NCI-H187 (cell line): Measurements from ENCODE around the gene TTC5.
A peak's percentile ranks its signal among the peaks of the same experiment; 100 is the strongest.
"Not testable (repeated sequence)": the region's sequence is repeated elsewhere in the genome, so short reads cannot be mapped to it uniquely, and the experiment has no call there.

Experiments used
- DNase-seq, 2 experiments: peaks; one replicate each; lab custom pipeline; 2025; lab: John Stamatoyannopoulos, UW

TTC5 gene, protein sequence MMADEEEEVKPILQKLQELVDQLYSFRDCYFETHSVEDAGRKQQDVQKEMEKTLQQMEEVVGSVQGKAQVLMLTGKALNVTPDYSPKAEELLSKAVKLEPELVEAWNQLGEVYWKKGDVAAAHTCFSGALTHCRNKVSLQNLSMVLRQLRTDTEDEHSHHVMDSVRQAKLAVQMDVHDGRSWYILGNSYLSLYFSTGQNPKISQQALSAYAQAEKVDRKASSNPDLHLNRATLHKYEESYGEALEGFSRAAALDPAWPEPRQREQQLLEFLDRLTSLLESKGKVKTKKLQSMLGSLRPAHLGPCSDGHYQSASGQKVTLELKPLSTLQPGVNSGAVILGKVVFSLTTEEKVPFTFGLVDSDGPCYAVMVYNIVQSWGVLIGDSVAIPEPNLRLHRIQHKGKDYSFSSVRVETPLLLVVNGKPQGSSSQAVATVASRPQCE

DNA sequence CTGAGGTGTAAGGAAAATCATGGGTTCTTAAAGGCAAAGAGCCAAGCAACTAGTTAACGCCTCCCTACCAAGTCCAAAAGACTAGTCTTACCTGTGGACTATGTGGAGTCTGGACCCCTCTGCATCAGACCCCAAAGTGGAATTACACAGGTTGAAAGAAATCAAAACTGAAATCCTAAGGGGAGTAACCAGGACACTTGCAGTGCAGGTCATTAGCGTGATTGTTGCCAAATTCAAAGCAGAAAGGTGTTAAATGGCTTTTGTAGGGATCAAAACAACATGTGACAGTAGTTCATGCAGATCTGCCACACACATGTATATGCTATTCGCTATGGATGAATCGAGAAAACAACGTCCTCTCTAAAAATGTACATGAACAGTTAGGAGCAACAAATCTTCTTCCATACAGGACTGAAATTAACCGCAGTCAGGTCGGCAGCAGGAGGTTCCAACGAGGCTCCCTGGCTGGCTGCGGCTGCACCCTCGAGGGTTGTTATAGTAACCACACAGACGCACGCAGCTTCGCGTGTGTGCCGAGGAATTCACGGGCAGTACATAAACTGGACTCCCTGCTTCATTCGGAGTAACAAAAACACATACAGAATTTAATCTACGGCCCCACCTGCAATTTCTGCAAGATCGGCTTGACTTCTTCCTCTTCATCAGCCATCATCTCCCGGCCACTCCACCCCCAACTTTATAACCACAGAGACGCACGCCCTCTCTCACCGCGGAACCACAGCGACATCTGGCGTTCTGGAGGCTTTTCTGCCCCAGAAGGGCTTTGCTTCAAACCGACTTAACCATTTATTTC, at the start of gene TTC5:
TTC5 (minus strand) TSS at position 687 of the 814 bp plus-strand sequence; CDS start at position 673, 14 bp downstream.
- DNase-seq: peak; percentile 67 to 90

DNA sequence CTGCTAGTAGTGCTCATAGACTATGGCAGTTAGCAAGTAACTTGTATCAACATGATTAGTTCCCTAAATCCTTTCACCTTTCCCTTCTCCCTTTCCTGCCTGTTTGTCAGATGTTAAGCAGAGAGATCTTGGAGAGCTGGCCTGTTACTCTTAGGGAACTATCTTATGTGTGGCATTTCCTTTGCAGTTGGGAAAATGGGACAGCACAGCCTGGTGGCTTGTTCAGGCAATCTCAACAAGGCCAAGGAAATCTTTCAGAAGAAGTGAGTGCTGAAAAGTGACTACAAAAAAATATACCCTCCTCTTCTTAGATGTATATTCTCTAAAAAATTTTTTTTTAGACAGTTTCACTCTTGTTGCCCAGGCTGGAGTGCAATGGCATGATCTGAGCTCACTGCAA, 45.1 kb upstream of the TTC5 start:
- DNase-seq: no peak

- no peak for DNase-seq
These were observed 44.5 kb upstream of the TTC5 start for GRCh38 chr14:20350282-20350681.

DNA sequence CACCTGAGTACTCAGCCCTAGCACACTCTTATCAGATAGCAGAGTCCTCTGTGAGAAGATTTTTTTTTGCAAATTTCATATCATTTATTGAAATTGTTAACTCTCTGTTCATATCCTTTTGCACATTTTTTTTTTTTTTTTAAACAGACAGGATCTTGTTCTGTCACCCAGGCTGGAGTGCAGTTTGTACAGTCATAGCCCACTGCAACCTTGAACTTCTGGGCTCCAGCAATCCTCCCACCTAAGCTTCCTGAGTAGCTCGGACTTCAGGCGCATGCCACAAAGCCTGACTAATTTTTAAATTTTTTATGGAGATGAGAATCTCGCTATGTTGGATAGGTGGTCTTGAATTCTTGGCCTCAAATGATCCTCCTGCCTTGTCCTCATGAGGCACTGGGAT, 42.0 kb upstream of the TTC5 start:
- DNase-seq: no peak

DNA sequence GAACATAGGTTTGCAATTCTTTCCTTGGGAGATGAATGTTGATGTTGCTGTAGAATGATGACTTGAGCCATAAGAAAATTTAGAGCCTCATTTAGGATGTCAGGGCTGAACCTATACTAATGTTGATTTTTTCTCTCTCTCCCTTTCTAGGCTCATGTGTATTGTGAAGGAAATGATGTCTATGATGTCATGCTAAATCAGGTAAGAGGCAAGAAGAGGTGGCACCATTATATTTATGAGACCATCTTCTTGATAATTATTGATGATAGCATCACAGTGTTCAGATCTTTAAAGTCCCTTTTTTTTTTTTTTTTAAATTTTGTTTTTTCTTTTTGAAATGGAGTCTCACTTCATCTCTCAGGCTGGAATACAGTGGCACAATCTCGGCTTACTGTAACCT, 41.0 kb upstream of the TTC5 start:
- no peak for DNase-seq

GRCh38 chr14:20345366-20345765, 39.6 kb upstream of the TTC5 start:
- DNase-seq: no peak

DNA sequence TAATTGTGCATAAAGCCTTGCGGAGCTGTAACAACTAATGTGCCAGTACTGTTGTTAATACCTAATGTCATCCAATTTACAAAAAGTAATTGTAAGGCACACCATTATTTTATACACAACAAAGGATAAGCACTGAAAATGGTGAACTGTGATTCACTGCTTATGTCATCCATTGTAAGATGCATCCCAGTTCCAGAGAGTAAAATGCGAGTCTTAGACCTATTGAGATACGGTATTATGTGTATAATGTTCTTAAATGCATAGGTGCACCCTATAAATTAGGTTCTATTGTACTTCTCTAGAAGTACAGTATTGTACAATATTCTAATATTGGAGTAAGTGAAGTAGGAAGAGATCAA, 38.1 kb upstream of the TTC5 start:
- no peak for DNase-seq

DNA sequence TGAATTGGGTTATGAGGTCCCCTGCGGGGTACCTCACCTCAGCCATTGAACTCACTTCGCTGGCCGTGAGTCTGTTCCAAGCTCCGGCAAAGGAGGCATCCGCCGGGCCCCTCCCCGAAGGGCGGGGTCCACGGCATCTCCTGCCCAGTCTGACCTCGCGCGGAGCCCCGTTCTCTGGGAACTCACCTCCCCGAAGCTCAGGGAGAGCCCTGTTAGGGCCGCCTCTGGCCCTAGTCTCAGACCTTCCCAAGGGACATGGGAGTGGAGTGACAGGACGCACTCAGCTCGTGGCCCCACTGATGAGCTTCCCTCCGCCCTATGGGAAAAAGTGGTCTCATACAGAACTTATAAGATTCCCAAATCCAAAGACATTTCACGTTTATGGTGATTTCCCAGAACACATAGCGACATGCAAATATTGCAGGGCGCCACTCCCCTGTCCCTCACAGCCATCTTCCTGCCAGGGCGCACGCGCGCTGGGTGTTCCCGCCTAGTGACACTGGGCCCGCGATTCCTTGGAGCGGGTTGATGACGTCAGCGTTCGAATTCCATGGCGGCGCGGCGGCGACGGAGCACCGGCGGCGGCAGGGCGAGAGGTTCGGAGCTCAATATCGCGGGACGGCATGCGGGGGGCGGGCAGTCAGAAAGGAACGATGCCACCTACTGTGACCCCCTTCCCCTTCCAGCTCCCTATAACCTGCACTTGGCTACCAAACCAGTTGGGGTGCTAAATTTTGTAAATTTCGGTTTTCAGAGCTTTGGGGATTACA, 37.5 kb upstream of the TTC5 start, which contains the start of gene PARP2:
PARP2 (plus strand) TSS at position 544 of the 770 bp plus-strand sequence; CDS start at position 551, 7 bp downstream.
- peak; percentile 100 for DNase-seq

DNA sequence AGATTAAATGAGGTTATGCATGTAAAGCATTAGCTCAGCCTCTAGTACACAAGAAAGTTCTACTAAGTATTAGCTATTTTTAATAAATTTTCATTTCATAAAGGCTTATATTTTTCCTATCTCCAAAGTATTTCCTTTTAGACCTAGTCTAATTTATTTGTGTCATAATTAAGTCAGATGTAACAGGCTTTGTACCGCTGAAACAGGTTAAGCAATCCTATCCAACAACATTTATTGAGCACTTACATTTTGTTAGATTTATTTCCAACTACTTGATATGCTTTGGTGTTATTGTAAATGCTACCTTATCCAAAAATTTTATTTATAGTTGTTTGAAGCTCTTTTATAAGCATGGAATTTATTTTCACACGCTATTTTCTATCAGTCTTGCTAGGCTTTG, 35.9 kb upstream of the TTC5 start:
- no peak for DNase-seq

DNA sequence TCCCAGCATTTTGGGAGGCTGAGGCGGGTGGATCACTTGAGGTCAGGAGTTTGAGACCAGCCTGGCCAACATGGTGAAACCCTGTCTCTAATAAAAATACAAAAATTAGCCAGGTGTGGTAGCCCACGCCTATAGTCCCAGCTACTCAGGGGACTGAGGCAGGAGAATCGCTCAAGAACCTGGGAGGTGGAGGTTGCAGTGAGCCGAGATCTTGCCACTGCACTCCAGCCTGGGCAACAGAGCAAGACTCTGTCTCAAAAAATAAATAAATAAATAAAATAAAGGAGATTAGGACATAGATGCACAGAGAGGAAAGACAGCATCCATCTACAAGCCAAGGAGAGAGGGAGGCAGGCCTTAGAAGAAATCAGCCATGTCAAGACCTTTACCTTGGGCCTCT, 35.3 kb upstream of the TTC5 start:
- DNase-seq: not testable (repeated sequence)

DNA sequence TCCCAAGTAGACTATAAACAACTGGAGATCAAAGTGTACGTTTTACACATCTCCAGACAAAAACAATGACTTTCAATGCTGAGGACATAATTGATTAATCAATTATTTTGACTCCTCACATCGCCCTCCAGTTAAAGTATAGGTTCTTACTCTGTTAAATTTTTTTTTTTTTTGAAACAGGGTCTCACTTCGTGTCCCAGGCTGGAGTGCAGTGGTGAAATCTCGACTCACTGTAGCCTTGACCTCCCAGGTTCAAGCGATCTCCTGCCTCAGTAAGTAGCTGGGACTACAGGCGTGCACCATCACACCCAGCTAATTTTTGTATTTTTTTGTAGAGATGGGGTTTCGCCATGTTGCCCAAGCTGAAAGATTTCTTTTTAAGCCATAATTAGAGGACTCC, 28.3 kb upstream of the TTC5 start:
- DNase-seq: no peak

DNA sequence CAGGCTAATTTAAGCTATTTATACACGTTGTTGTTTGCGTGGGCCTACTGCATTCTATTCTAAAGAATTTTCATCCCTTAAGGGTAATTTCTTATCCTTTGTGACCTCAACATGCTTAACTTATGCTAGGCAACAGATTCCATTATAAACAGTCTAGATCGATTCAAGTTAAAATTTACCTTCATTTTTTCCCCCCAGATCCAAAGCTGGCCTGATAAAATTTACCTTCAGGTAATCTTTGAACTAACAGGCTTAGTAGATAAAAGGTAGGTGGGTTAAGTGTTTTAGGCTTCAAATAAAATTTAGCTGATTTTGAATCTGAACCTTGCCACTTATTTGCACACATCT, 27.7 kb upstream of the TTC5 start:
- DNase-seq: no peak

DNA sequence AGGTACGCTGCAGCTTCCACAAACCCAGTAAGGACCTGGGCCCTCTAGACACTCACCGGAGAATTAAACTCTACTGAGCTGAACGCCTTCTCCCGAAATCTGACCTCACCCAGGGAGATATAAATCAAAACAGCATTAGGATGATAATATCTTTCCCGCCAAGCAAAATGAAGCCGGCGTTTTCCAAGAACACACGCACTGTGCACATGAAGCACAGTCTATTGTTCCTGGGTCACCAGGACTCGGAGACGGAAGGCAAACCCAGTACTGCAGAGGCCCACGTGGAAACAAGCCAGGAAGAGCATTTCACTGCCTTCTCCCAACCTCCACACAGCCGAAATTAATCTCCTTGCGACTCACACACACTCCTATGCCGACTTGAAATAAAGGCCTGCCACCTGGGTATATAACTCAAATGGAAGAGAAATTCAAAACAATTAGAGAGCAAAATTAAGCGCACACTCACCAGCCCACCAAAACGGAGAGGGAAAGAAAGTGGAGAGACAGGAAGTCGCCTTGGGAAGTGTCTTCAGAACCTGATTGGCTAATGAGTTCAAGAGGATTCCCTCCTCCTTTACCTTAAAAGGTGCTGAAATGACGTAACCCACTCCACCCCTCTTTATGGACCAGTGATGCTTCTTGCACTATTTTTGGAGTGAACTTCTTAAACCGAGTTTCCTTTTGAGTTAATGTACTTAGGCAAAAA, 27.2 kb upstream of the TTC5 start, which contains the start of gene CCNB1IP1:
CCNB1IP1 (minus strand) TSS at position 492 of the 706 bp plus-strand sequence. CDS start 16,756 bp downstream, outside the sequence.
- DNase-seq: peak; percentile 70 to 74

DNA sequence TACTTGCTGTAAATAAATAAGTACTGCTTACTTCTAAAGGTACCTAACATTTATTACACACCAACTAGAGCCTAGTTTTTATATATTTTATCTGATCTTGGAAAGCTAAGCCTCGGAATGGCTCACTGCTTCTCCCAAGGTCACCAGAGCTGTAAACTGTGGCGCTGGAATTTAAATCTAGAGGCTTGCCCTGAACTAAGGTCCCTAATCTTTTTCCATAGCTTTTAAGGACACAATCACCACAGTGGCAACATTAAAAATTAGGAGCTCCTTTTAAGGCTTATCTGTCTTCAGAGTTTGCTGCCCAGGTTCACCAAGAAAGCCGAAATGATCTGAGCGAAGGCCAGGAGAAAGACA, 26.7 kb upstream of the TTC5 start:
- no peak for DNase-seq

- DNase-seq: no peak
These were observed 25.4 kb upstream of the TTC5 start for GRCh38 chr14:20331053-20331613.

DNA sequence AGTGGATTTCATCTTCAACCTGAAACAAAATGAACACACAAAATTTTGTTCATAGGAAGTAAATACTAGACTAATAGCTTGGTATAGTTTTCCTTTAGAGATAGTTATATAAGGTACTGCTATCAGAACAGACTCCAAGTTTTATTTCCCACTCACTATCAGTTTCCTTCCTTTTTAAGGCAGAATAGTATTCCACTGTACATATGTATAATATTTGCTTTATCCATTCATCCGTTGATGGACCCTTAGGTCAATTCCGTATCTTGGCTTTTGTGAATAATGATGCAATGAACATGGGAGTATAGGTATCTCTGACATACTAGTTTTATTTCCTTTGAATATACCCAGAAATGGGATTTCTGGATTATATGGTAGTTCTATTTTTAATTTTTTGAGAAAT, 23.6 kb upstream of the TTC5 start:
- DNase-seq: no peak

DNA sequence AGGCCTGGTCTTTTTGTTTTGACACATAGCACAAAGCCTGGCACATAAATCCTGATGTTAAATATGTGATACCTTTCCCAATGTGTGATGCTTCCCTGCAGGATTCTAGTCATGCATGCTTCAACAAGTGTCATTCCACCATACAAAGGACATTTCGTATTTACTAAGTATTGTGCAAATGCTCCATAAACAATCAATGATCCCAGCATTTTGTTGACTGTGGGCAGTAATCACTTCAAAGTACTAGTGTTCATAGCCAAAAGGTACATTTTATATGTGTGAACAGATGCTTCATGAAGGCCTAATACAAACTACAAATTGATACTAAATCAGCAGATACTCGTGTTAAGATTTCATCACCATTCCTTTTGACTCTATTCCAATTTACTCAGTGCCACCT, 23.0 kb upstream of the TTC5 start:
- no peak for DNase-seq

GRCh38 chr14:20327005-20327869, 21.5 kb upstream of the TTC5 start:
- DNase-seq: peak; percentile 22 to 38

- no peak for DNase-seq
These were observed 12.0 kb upstream of the TTC5 start for GRCh38 chr14:20317720-20318119.

DNA sequence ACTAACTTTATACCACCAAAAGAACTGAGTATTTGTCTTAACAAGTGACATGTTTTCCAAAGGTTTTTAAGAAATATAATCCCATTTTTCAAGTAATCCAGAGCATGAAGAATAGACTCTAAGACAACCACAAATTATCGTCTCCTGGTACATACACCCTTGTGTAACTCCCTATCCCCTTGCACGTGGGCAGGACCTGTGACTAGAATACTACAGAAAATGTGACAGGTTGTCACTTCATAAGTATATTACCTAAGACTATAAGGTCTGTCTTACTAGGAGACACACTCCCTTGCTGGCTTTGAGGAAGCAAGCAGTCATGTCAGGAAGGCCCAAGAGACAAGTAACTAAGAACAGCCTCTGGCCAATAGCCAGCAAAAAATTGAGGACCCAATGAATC, 8.3 kb upstream of the TTC5 start:
- DNase-seq: no peak

DNA sequence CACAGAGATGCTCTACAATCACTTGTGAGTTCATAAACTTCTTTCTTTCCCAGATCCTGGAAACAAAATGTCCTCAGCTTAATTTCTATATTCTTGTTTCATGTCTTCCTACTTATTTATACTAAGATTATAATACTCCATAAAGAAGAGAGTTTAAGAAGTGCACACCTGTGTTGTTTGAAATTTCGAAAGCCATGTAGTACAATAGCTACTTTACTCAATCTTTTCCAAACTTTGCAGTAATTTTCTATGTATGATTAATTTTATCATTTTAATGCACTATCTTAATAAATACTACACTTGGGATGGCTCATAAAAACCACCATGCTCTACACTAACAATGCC, 300 bp upstream of the TTC5 start:
- no peak for DNase-seq
